Upper lobe of right lung (tissue), 1 donor: Measurements from ENCODE around the gene PEPD. TPM values are rescaled to one million over a fixed set of nuclear protein-coding genes. Genes with fewer than 3 reads are reported as not detected.

Experiments
- ATAC-seq: fragments of 200-7000 bp; cut with Tn5 transposase; one replicate; pipeline ENCODE4 v1.9.1; 2020; ENCODE audit warnings: mild to moderate bottlenecking, moderate library complexity
- DNase-seq: peaks from one replicate; pipeline ENCODE4 v3.0.0-alpha.2; 2020
- H3K27ac ChIP-seq: fragments of 200-600 bp; one replicate; pipeline ENCODE4 v1.8.0; 2022
- H3K27me3 ChIP-seq: fragments of 200-600 bp; one replicate; pipeline ENCODE4 v1.8.0; 2022; ENCODE audit warnings: mild to moderate bottlenecking
- H3K36me3 ChIP-seq: fragments of 200-600 bp; one replicate; pipeline ENCODE4 v1.8.0; 2022
- H3K4me1 ChIP-seq: fragments of 200-600 bp; one replicate; pipeline ENCODE4 v1.8.0; 2022
- H3K4me3 ChIP-seq: fragments of 200-600 bp; one replicate; pipeline ENCODE4 v1.8.0; 2022; ENCODE audit warnings: mild to moderate bottlenecking
- H3K9me3 ChIP-seq: fragments of 200-600 bp; one replicate; pipeline ENCODE4 v1.8.0; 2022
- intact Hi-C: fragments of 100-400 bp; cut with DNase I; formaldehyde crosslinking; loops from one replicate; pipeline ENCODE4 v1.11.0; 2022
- total RNA-seq: library from RNA; stranded (reverse); fragmentation: NEBNext Ultra II Directional; extraction: Animal tissue kit (Norgen Biotek cat#: 25700); gene quantifications from one replicate; pipeline ENCODE4 v1.2.1, GENCODE V29; 2021
- TF ChIP-seq, protein P1 (sequence below): fragments of 200-600 bp; IDR thresholded peaks from one replicate; pipeline ENCODE4 v1.8.0; 2022; ENCODE audit warnings: antibody characterized with exemption
- donor health status: DM: no; HTN: yes; CAD: no; lungs with severe emphysema.

PEPD gene
- total RNA-seq, 1 donor from 2014 or later, result 78.4 TPM

DNA sequence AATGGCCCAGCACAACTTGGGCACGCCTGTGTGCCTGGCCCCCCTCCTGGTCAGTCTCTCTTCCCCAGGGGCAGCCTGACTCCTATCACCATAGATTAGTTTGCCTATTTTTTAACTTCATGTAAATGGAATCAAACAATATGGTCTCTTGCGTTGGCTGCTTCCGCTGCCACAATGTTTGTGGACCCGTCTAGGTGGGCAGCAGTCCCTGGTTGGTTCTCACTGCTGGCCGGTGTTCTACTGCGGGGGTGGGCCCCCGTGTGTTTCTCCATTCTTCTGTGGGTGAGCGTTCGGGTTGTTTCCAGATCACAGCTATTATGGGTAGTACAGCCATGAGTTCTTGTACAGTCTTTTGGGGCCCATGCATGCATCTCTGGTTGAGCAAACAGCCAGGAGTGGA lies 100.8 kb downstream of the PEPD start:
- TF ChIP-seq, protein P1, sequence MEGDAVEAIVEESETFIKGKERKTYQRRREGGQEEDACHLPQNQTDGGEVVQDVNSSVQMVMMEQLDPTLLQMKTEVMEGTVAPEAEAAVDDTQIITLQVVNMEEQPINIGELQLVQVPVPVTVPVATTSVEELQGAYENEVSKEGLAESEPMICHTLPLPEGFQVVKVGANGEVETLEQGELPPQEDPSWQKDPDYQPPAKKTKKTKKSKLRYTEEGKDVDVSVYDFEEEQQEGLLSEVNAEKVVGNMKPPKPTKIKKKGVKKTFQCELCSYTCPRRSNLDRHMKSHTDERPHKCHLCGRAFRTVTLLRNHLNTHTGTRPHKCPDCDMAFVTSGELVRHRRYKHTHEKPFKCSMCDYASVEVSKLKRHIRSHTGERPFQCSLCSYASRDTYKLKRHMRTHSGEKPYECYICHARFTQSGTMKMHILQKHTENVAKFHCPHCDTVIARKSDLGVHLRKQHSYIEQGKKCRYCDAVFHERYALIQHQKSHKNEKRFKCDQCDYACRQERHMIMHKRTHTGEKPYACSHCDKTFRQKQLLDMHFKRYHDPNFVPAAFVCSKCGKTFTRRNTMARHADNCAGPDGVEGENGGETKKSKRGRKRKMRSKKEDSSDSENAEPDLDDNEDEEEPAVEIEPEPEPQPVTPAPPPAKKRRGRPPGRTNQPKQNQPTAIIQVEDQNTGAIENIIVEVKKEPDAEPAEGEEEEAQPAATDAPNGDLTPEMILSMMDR, result no peak
- H3K36me3 ChIP-seq, result no peaks in the 10 kb centered on the region
- ATAC-seq, result no peak
- no peaks in the 10 kb centered on the region for H3K4me1 ChIP-seq
- intact Hi-C loops, result no loop called here
- DNase-seq, result no peak
- no peak overlapping the region for H3K27ac ChIP-seq
- no peaks in the 10 kb centered on the region for H3K27me3 ChIP-seq
- no peak overlapping the region for H3K4me3 ChIP-seq
- H3K9me3 ChIP-seq, result no peaks in the 10 kb centered on the region

- intact Hi-C loops, result no loop called here
- no peaks in the 10 kb centered on the region for H3K9me3 ChIP-seq
- TF ChIP-seq, protein P1, result no peak
- ATAC-seq (no peak), DNase-seq (no peak)
- H3K4me1 ChIP-seq, result no peaks in the 10 kb centered on the region
- H3K36me3 ChIP-seq, result no peaks in the 10 kb centered on the region
- no peak overlapping the region for H3K27ac ChIP-seq
- H3K27me3 ChIP-seq, result no peaks in the 10 kb centered on the region
- H3K4me3 ChIP-seq, result no peak overlapping the region
Observed at GRCh38 chr19:33419788-33420130, 101.8 kb downstream of the PEPD start.

DNA sequence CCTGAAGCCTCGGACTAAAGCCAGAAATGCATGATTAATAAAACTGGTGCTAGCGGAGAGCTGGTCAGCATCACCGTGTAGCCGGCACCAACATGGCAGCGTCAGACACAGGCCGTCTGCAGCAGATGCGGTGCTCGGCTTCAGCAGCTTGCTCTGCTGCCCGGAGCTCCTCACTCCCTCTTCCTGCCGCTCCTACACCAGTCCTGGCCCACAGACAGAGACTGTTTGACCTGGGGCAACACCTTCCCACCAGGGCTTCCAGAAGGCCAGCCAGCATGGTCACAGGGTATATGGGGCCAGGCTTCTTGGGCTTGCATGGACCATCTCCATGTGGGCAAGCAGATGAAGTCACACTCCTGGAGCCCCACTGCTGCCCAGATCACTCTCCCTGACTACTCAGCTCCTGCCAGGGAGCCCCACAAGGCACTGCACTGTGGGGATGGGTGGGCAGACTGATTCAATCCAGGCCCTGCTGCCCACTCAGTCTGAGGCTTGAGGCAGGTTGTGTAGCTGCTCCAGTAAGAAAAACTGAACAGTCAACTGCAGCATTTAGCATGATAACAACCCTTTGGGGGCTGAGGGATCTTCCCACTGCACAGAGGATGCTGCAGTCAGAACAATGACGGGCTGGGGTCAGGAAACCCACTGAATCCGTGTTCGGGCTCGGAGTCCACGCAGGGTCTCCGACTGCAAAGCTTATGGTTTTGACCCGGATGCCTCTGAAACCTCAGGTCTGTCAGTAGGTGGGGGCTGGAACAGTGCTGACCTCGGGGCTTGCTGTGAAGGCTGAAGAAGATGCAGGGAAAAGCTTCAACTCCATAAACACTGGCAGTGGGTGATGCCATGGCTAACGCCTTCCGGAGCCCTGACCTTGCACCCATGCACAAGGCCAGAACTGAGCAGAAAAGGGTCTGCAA lies 102.5 kb downstream of the PEPD start:
- DNase-seq, result no peak
- H3K4me1 ChIP-seq, result no peaks in the 10 kb centered on the region
- H3K9me3 ChIP-seq, result no peaks in the 10 kb centered on the region
- no peak for ATAC-seq
- intact Hi-C loops, result no loop called here
- H3K36me3 ChIP-seq, result no peaks in the 10 kb centered on the region
- no peak overlapping the region for H3K27ac ChIP-seq
- H3K27me3 ChIP-seq, result no peaks in the 10 kb centered on the region
- H3K4me3 ChIP-seq, result no peak overlapping the region
- TF ChIP-seq, protein P1, result no peak

- Histone ChIP-seq H3K27ac (no peak overlapping the region), H3K27me3 (no peaks in the 10 kb centered on the region), H3K4me3 (no peak overlapping the region), H3K4me1 (no peaks in the 10 kb centered on the region), H3K9me3 (no peaks in the 10 kb centered on the region), H3K36me3 (no peaks in the 10 kb centered on the region)
- DNase-seq (no peak), ATAC-seq (no peak)
- TF ChIP-seq, protein P1, result no peak
- intact Hi-C loops, result no loop called here
Observed at GRCh38 chr19:33418461-33418860, 103.1 kb downstream of the PEPD start.

- H3K9me3 ChIP-seq, result no peaks in the 10 kb centered on the region
- ATAC-seq (no peak), DNase-seq (no peak)
- TF ChIP-seq, protein P1, result no peak
- H3K36me3 ChIP-seq, result no peaks in the 10 kb centered on the region
- no peak overlapping the region for H3K27ac ChIP-seq
- intact Hi-C loops, result no loop called here
- H3K4me3 ChIP-seq, result no peak overlapping the region
- no peaks in the 10 kb centered on the region for H3K4me1 ChIP-seq
- H3K27me3 ChIP-seq, result no peaks in the 10 kb centered on the region
Observed at GRCh38 chr19:33417751-33418150, 103.8 kb downstream of the PEPD start.
